Erythroblast (primary cell): ENCODE data around the gene SERAC1.

ENCODE experiments used
- GATA1 ChIP-seq: IDR thresholded peaks from 2 replicates; pipeline ENCODE4 v1.6.1; 2011; ENCODE audit warnings: low read depth, mild to moderate bottlenecking, control low read depth, low read length, moderate library complexity
- POLR2A ChIP-seq: IDR thresholded peaks from 2 replicates; pipeline ENCODE4 v1.6.1; 2011; ENCODE audit warnings: mild to moderate bottlenecking, low read length

- TF ChIP-seq POLR2A (no peak), GATA1 (no peak)
Measured at GRCh38 chr6:158175111-158175510, 7.0 kb upstream of the SERAC1 start.
